ENCODE measurements around the gene LIX1L.

LIX1L gene

GRCh38 chr1:145962157-145963102, 4.6 kb upstream of the LIX1L start:
- TF ChIP-seq CREB5 (CRISPR knock-in tag; IDR thresholded peaks at IDR 0.05; ENCODE audit: low read depth) (no peak), RARB (CRISPR knock-in tag; IDR thresholded peaks at IDR 0.05) (no peak), ZC3H10 (CRISPR knock-in tag; IDR thresholded peaks at IDR 0.05) (no peak), BACH2 (CRISPR knock-in tag; IDR thresholded peaks at IDR 0.05; ENCODE audit: borderline replicate concordance) (no peak), ZNF8 (CRISPR knock-in tag; IDR thresholded peaks at IDR 0.05) (no peak), POU6F1 (CRISPR knock-in tag; IDR thresholded peaks at IDR 0.05; ENCODE audit: borderline replicate concordance, low read depth) (no peak), GLIS3 (CRISPR knock-in tag; IDR thresholded peaks at IDR 0.05) (no peak), ARNTL (CRISPR knock-in tag; IDR thresholded peaks at IDR 0.05; ENCODE audit: borderline replicate concordance, low read depth) (no peak), ESRRG (CRISPR knock-in tag; IDR thresholded peaks at IDR 0.05) (no peak), TCF4 (CRISPR knock-in tag; IDR thresholded peaks at IDR 0.05; ENCODE audit: borderline replicate concordance) (no peak), OSR1 (CRISPR knock-in tag; IDR thresholded peaks at IDR 0.05) (no peak), ISL1 (CRISPR knock-in tag; IDR thresholded peaks at IDR 0.05) (no peak), CSDC2 (CRISPR knock-in tag; IDR thresholded peaks at IDR 0.05) (no peak), PPARA (CRISPR knock-in tag; IDR thresholded peaks at IDR 0.05; ENCODE audit: borderline replicate concordance) (no peak), ZFP30 (CRISPR knock-in tag; IDR thresholded peaks at IDR 0.05) (no peak)
- no peak for ATAC-seq

GRCh38 chr1:145961425-145962156, 3.8 kb upstream of the LIX1L start:
- TF ChIP-seq CREB5 (CRISPR knock-in tag; IDR thresholded peaks at IDR 0.05; ENCODE audit: low read depth) (no peak), ESRRG (CRISPR knock-in tag; IDR thresholded peaks at IDR 0.05) (no peak)
- peak; percentile 2; the same call in 1 of the 3 replicates for ATAC-seq

- ATAC-seq = no peak
Measured at GRCh38 chr1:145961109-145961424, 3.2 kb upstream of the LIX1L start.

More at GRCh38 chr1:145961109-145961424, 3.2 kb upstream of the LIX1L start:
- TF ChIP-seq TOX (CRISPR knock-in tag; IDR thresholded peaks at IDR 0.05; ENCODE audit: borderline replicate concordance) (no peak), ZNF70 (CRISPR knock-in tag; IDR thresholded peaks at IDR 0.05) (no peak), ZC3H10 (CRISPR knock-in tag; IDR thresholded peaks at IDR 0.05) (no peak), POU6F1 (CRISPR knock-in tag; IDR thresholded peaks at IDR 0.05; ENCODE audit: borderline replicate concordance, low read depth) (no peak), CSRNP3 (CRISPR knock-in tag; IDR thresholded peaks at IDR 0.05) (no peak)

All from SK-N-SH treated with all-trans-retinoic acid at 6 μM for 48 hours (cell line).